HepG2 (cell line): Measurements from ENCODE around the gene ATXN7L2. TPM values are rescaled to one million over a fixed set of nuclear protein-coding genes. Genes with fewer than 3 reads are reported as not detected.

ENCODE experiments used
- ATAC-seq: fragments of 200-7000 bp; cut with Tn5 transposase; 3 replicates; pipeline ENCODE4 v1.9.1; 2020; ENCODE audit warnings: mild to moderate bottlenecking, moderate library complexity
- BruUV-seq: library from RNA; stranded (reverse); fragments of 400-500 nt; replicated peaks from 2 replicates; lab custom pipeline; 2021; lab: Mats Ljungman, UMichigan
- CTCF ChIA-PET: fragments of 300-600 bp; formaldehyde crosslinking; extraction: SDS; loops from one replicate; lab custom pipeline; 2021; ENCODE audit warnings: low total read pairs, inconsistent platforms, low intra/inter-chr PET ratio; lab: Yijun Ruan, JAX
- POLR2A ChIA-PET: fragments of 350-600 bp; sonication (Branson Sonifier 250); formaldehyde crosslinking; loops from one replicate; lab custom pipeline; 2020; ENCODE audit warnings: antibody characterized with exemption, inconsistent platforms; lab: Yijun Ruan, JAX
- DNase-seq: peaks from one replicate; pipeline ENCODE4 v3.0.0-alpha.2; 2015; ENCODE audit warnings: low spot score
- FAIRE-seq: peaks from 3 replicates; lab custom pipeline; 2011; peaks lifted over from hg19 to GRCh38; lab: Jason Lieb, UNC
- H2AFZ ChIP-seq: one replicate; pipeline ENCODE4 v1.6.1; 2011; ENCODE audit warnings: low read length, inconsistent platforms
- H3K27ac ChIP-seq: fragments of 300-600 bp; 3 replicates; pipeline ENCODE4 v1.8.0; 2011; ENCODE audit warnings: mixed run types, mild to moderate bottlenecking, mixed read lengths, low read length, inconsistent platforms; ENCODE audit not compliant: insufficient read depth; ENCODE audit errors: extremely low read length
- H3K27me3 ChIP-seq, 2 experiments: fragments of 200-600 bp in 1 of 2; 2 replicates in 1 of 2; 3 replicates in 1 of 2; pipeline versions ENCODE4 v1.6.0 to v1.8.0; 2011; ENCODE audit warnings: low read length in 2 of 2, mild to moderate bottlenecking in 2 of 2, moderate library complexity in 2 of 2, inconsistent platforms in 1 of 2; ENCODE audit not compliant: insufficient read depth in 2 of 2, control insufficient read depth in 1 of 2
- H3K36me3 ChIP-seq, 2 experiments: fragments of 200-600 bp in 1 of 2; replicated peaks in 1 of 2; 2 replicates in 1 of 2; 3 replicates in 1 of 2; pipeline versions ENCODE4 v1.5.1 to v1.8.0; 2011; ENCODE audit warnings: low read length in 2 of 2, inconsistent platforms in 1 of 2; ENCODE audit not compliant: insufficient read depth in 2 of 2, control insufficient read depth in 1 of 2
- H3K4me1 ChIP-seq: 2 replicates; pipeline ENCODE4 v1.5.1; 2012; ENCODE audit warnings: low read length, inconsistent platforms; ENCODE audit not compliant: insufficient read depth
- H3K4me2 ChIP-seq: 2 replicates; pipeline ENCODE4 v1.6.0; 2011; ENCODE audit warnings: low read depth, low read length, inconsistent platforms
- H3K4me3 ChIP-seq, 3 experiments: fragments of 200-600 bp in 1 of 3; sonication (generic), shearing (Covaris generic) in 1 of 3; replicated peaks in 1 of 3; 2 replicates each; pipeline ENCODE4 v1.5.1; 2011 to 2016; ENCODE audit warnings: low read length in 3 of 3, inconsistent platforms in 2 of 3, low read depth in 2 of 3, mild to moderate bottlenecking in 2 of 3, control low read depth in 1 of 3, mixed read lengths in 1 of 3; ENCODE audit not compliant: insufficient read depth in 1 of 3
- H3K79me2 ChIP-seq: one replicate; pipeline ENCODE4 v1.6.1; 2011; ENCODE audit warnings: low read length, inconsistent platforms; ENCODE audit not compliant: insufficient read depth
- H3K9ac ChIP-seq: 2 replicates; pipeline ENCODE4 v1.6.0; 2011; ENCODE audit warnings: mild to moderate bottlenecking, low read depth, low read length, inconsistent platforms; ENCODE audit not compliant: insufficient read depth
- H3K9me3 ChIP-seq: 2 replicates; pipeline ENCODE4 v1.5.1; 2012; ENCODE audit warnings: mild to moderate bottlenecking, low read length
- H4K20me1 ChIP-seq: 2 replicates; pipeline ENCODE4 v1.6.0; 2011; ENCODE audit warnings: inconsistent platforms, mild to moderate bottlenecking, low read length, moderate library complexity; ENCODE audit not compliant: insufficient read depth
- CHD4 ChIP-seq: fragments of 200-600 bp; sonication (generic); IDR thresholded peaks from 2 replicates; pipeline ENCODE4 v1.7.0; 2017; ENCODE audit warnings: mild to moderate bottlenecking, low read length, borderline replicate concordance
- HHEX ChIP-seq: IDR thresholded peaks from 2 replicates; pipeline ENCODE4 v1.6.1; 2016; ENCODE audit warnings: control low read depth
- HIC2 ChIP-seq: sonication (generic); formaldehyde crosslinking; IDR thresholded peaks from 2 replicates; pipeline ENCODE4 v1.9.0; 2022; ENCODE audit warnings: low read depth, missing genetic modification reagents
- HOXA5 ChIP-seq: sonication (generic); formaldehyde crosslinking; IDR thresholded peaks from 2 replicates; pipeline ENCODE4 v1.4.0; 2020; ENCODE audit warnings: missing genetic modification reagents
- MTA1 ChIP-seq: sonication (generic); formaldehyde crosslinking; IDR thresholded peaks from 2 replicates; pipeline ENCODE4 v1.4.0; 2020; ENCODE audit warnings: missing genetic modification reagents, mild to moderate bottlenecking, borderline replicate concordance
- NR2C2 ChIP-seq: sonication (generic); formaldehyde crosslinking; IDR thresholded peaks from 2 replicates; pipeline ENCODE4 v1.4.0; 2020; ENCODE audit warnings: missing genetic modification reagents, mild to moderate bottlenecking, moderate library complexity, borderline replicate concordance
- NRL ChIP-seq: sonication (generic); formaldehyde crosslinking; IDR thresholded peaks from 2 replicates; pipeline ENCODE4 v1.5.0; 2020; ENCODE audit warnings: missing genetic modification reagents, mild to moderate bottlenecking, moderate library complexity, borderline replicate concordance
- RBFOX2 ChIP-seq: fragments of 200-400 bp; formaldehyde crosslinking; IDR thresholded peaks from 2 replicates; pipeline ENCODE4 v1.6.1; 2017; ENCODE audit warnings: low read depth, mild to moderate bottlenecking, low read length
- RXRA ChIP-seq: sonication (generic); formaldehyde crosslinking; IDR thresholded peaks from 2 replicates; pipeline ENCODE4 v1.5.1; 2020; ENCODE audit warnings: missing genetic modification reagents
- SETDB1 ChIP-seq: sonication (generic); formaldehyde crosslinking; IDR thresholded peaks from 2 replicates; pipeline ENCODE4 v1.5.1; 2020; ENCODE audit warnings: missing genetic modification reagents, mild to moderate bottlenecking, borderline replicate concordance
- SRSF9 ChIP-seq: fragments of 200-400 bp; formaldehyde crosslinking; IDR thresholded peaks from 2 replicates; pipeline ENCODE4 v1.6.1; 2018; ENCODE audit warnings: borderline replicate concordance, mild to moderate bottlenecking, low read depth, low read length; ENCODE audit not compliant: insufficient read depth, poor library complexity, severe bottlenecking
- TOE1 ChIP-seq: sonication (generic); formaldehyde crosslinking; IDR thresholded peaks from 2 replicates; pipeline ENCODE4 v1.4.0; 2020; ENCODE audit warnings: mild to moderate bottlenecking, missing genetic modification reagents
- YEATS2 ChIP-seq: sonication (generic); formaldehyde crosslinking; IDR thresholded peaks from 2 replicates; pipeline ENCODE4 v1.4.0; 2020; ENCODE audit warnings: missing genetic modification reagents, borderline replicate concordance
- ZFP36L2 ChIP-seq: sonication (generic); formaldehyde crosslinking; IDR thresholded peaks from 2 replicates; pipeline ENCODE4 v1.4.0; 2020; ENCODE audit warnings: missing genetic modification reagents
- ZNF331 ChIP-seq: sonication (generic); formaldehyde crosslinking; IDR thresholded peaks from 2 replicates; pipeline ENCODE4 v1.4.0; 2020; ENCODE audit warnings: missing genetic modification reagents
- ZNF333 ChIP-seq: sonication (generic); formaldehyde crosslinking; IDR thresholded peaks from 2 replicates; pipeline ENCODE4 v1.4.0; 2020; ENCODE audit warnings: mild to moderate bottlenecking, missing genetic modification reagents, borderline replicate concordance
- ZNF337 ChIP-seq: sonication (generic); formaldehyde crosslinking; IDR thresholded peaks from 2 replicates; pipeline ENCODE4 v1.5.1; 2020; ENCODE audit warnings: missing genetic modification reagents, low read depth, mild to moderate bottlenecking, borderline replicate concordance
- ZNF766 ChIP-seq: sonication (generic); formaldehyde crosslinking; IDR thresholded peaks from 2 replicates; pipeline ENCODE4 v1.5.0; 2020; ENCODE audit warnings: missing genetic modification reagents, borderline replicate concordance
- WGBS: methylation state at CpG from one replicate; pipeline ENCODE4 v1.1.6; 2017; ENCODE audit warnings: low lambda C conversion rate; 5-methylcytosine and 5-hydroxymethylcytosine counted together
- in situ Hi-C: cut with HindIII; loops from 2 replicates; pipeline ENCODE4 v1.10.0; 2017; ENCODE audit warnings: low pct_unique_long_range_greater_than_20kb; ENCODE audit not compliant: extremely low pct_ligation_motif_present
- intact Hi-C: fragments of 100-400 bp; cut with micrococcal nuclease; formaldehyde crosslinking; loops from one replicate; pipeline ENCODE4 v1.10.0; 2022; ENCODE audit not compliant: unreplicated experiment
- polyA plus RNA-seq, 8 experiments: library from polyadenylated mRNA; depleted of rRNA in 3 of 8; stranded (reverse) in 7 of 8; unstranded in 1 of 8; fragments of >200 nt; fragmentation: Illumina TruSeq in 4 of 8; extraction: Trizol in 4 of 8; gene quantifications; 2 replicates each; pipeline versions ENCODE4 v1.2.1 to v1.2.3, GENCODE V29; 2011 to 2016; ENCODE audit warnings: low read depth in 4 of 8, missing spikeins in 1 of 8, mixed read lengths in 1 of 8; ENCODE audit not compliant: insufficient read depth in 1 of 8
- total RNA-seq, 5 experiments: library from RNA; depleted of rRNA; stranded (reverse); fragments of >200 nt; fragmentation: Illumina TruSeq; extraction: Trizol; gene quantifications; 2 replicates each; pipeline ENCODE4 v1.2.3, GENCODE V29; 2016; ENCODE audit warnings: low read depth in 1 of 5
- TF ChIP-seq, protein P1 (sequence below): IDR thresholded peaks from 2 replicates; pipeline ENCODE4 v1.6.1; 2016; ENCODE audit warnings: control low read depth
- TF ChIP-seq, protein P2 (sequence below): sonication (generic); formaldehyde crosslinking; IDR thresholded peaks from 2 replicates; pipeline ENCODE4 v1.9.0; 2021; ENCODE audit warnings: missing genetic modification reagents, borderline replicate concordance

ATXN7L2 gene
- total and polyA plus RNA-seq, 2 of the 13 experiments (the other 11 are each of a cell fraction or from before 2014, with no cell fraction given), result 2.7 to 2.8 TPM

DNA sequence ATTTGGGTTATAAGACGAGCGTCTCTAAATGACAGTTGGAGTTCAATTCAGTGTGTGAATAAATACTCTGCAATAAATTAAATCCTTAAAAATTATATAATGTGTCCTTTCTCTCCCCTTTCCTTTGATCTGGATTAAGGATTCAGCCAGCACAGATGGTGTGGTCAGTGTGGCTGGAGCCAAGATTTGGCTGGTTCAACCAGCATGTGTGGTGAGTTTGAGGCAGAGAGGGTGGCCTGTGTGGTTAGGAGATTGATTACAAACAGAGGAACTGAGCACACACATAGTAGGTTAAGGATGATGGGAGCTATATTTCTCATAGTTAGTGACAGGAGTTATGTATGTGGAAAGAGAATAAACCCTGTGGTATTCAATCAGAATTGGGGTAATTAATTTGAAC is 40.0 kb downstream of the ATXN7L2 start (continued):
- TF ChIP-seq CHD4 (no peak), MTA1 (CRISPR knock-in tag) (no peak), RXRA (no peak), HOXA5 (CRISPR knock-in tag) (no peak), HHEX (no peak)

DNA sequence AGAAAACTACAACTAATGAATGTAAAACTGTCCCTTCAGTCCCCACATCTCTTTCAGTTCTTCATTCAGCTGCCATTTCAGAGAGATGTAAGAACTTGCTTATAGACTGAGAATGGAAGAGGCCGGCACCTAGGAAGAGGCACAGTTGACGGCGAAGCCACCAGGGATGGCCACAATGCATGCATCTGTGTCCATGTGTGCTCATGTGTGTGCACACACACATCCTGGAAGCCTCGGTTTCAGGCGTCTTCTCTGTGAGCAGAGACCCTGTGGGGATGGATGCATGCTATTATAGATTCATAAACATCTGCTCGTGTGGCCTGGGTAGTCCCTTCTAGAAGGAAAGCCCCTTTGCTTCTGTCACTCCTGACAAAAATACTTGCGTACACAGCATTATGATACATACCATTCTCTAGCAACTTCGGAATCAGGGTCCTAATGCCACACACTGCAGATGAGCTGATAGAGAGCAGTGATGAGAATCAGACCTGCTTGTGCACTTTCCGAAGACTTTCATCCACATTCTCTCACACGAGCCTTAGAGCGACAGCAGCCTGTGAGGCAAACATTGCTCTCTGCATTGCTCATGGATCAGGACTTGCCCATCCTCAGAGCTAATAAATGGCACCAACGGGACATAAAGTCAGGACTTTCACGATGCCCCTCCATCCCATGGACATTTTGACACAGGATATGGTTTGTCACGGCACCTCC is 43.5 kb downstream of the ATXN7L2 start:
- Histone ChIP-seq H3K27me3 (peaks cover 7 to 66% of the 10 kb centered on the region in 2 experiments; a peak in 4 of 5 replicates), H3K4me1 (peaks cover 6% of the 10 kb centered on the region; the same call in 1 of the 2 replicates), H3K4me3 (no peak overlapping the region), H3K9me3 (no peaks in the 10 kb centered on the region), H2AFZ (no peak overlapping the region), H3K4me2 (no peak overlapping the region), H3K27ac (no peak overlapping the region), H3K9ac (no peak overlapping the region), H3K36me3 (no peaks in the 10 kb centered on the region), H4K20me1 (no peaks in the 10 kb centered on the region), H3K79me2 (no peaks in the 10 kb centered on the region)
- no peak for DNase-seq
- no peak for ATAC-seq
- in situ Hi-C loops (no loop called here), intact Hi-C loops (no loop called here)
- POLR2A ChIA-PET, result no interaction called here
- BruUV-seq, result no TSS peak
- 38% methylated on average over 14 of the region's 14 CpGs for WGBS
- no peak for FAIRE-seq
- CTCF ChIA-PET, result no interaction called here
- TF ChIP-seq, protein P1, sequence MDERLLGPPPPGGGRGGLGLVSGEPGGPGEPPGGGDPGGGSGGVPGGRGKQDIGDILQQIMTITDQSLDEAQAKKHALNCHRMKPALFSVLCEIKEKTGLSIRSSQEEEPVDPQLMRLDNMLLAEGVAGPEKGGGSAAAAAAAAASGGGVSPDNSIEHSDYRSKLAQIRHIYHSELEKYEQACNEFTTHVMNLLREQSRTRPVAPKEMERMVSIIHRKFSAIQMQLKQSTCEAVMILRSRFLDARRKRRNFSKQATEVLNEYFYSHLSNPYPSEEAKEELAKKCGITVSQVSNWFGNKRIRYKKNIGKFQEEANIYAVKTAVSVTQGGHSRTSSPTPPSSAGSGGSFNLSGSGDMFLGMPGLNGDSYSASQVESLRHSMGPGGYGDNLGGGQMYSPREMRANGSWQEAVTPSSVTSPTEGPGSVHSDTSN (CRISPR knock-in tag), result no peak
- TF ChIP-seq RBFOX2, result no peak
- no peak for TF ChIP-seq YEATS2 (CRISPR knock-in tag)
- TF ChIP-seq ZNF337 (CRISPR knock-in tag), result no peak
- no peak for TF ChIP-seq TOE1 (CRISPR knock-in tag)
- TF ChIP-seq ZNF333, result no peak
- TF ChIP-seq NRL (CRISPR knock-in tag), result no peak
- TF ChIP-seq, protein P2, sequence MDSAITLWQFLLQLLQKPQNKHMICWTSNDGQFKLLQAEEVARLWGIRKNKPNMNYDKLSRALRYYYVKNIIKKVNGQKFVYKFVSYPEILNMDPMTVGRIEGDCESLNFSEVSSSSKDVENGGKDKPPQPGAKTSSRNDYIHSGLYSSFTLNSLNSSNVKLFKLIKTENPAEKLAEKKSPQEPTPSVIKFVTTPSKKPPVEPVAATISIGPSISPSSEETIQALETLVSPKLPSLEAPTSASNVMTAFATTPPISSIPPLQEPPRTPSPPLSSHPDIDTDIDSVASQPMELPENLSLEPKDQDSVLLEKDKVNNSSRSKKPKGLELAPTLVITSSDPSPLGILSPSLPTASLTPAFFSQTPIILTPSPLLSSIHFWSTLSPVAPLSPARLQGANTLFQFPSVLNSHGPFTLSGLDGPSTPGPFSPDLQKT (CRISPR knock-in tag), result no peak
- no peak for TF ChIP-seq ZFP36L2 (CRISPR knock-in tag)
- TF ChIP-seq NR2C2 (CRISPR knock-in tag), result no peak
- no peak for TF ChIP-seq HIC2 (CRISPR knock-in tag)
- TF ChIP-seq SETDB1 (CRISPR knock-in tag), result no peak
- no peak for TF ChIP-seq SRSF9
- no peak for TF ChIP-seq ZNF331 (CRISPR knock-in tag)
- TF ChIP-seq HHEX, result no peak
- TF ChIP-seq ZNF766 (CRISPR knock-in tag), result no peak
